HG02885 (cell line): ENCODE data around the gene SMIM33.
"Not testable (repeated sequence)": the region's sequence is repeated elsewhere in the genome, so short reads cannot be mapped to it uniquely, and the experiment has no call there.

Experiments
- ATAC-seq: cut with Tn5 transposase; IDR thresholded peaks from one replicate; pipeline ENCODE4 v1.9.1; 2021; ENCODE audit warnings: mild to moderate bottlenecking; ENCODE audit not compliant: unreplicated experiment, poor library complexity

Gene SMIM33

DNA sequence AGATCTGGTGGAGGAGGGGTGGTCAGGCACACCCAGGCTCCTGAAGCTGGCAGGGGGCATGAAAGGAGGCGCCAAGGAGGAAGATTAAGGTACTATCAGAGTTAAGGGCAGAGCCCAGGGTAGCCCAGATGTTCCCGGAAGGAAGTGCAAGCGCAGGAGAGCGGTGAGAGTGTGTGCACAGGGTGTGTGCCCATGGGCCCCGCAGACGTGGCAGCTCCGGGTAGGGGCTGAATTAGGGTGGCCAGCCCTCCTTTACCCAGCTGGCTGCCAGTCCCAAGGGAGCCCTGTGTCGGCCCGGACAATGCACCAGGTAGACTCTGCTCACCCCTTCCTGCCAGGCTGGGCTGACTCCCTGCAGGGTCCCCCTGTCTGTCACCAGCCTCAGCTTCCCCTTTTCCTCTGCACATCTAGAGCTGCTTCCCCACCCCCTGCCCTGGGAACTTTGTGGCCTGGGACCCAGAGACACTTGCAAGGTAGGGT, at the start of gene SMIM33:
TSS of gene SMIM33 (plus strand) at position 184 of the 480 bp plus-strand sequence. CDS start at position 302, 118 bp downstream.
- no peak for ATAC-seq

DNA sequence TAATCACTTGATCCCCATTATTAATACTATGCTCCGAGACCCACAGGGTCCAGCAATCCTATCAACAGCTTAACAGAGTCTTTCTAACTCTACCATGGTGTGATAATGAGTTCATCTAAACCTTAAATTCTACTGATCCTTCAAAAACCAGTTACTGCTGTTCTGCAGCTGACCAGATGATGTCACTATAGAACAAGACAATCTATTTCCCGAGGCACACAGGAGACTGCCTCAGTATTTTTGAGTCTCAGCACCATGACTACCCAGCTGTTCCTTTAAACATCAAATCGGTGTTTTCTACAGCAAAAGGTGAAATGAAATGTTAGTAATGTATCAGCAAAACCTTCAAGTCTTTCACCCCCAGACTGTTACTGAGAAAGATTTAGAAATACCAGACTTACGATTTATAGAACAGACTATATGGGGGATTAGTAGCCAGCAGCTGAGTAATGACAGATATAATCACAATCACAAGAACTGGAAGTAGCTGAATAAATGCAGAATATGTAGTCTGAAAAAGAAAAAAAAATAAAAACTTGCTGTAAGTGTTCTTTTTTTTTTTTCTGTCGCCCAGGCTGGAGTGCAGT, 48.4 kb upstream of the SMIM33 start:
- ATAC-seq, result peak; percentile 57

- ATAC-seq, result no peak
Measured at GRCh38 chr5:139425497-139425896, 45.3 kb upstream of the SMIM33 start.

DNA sequence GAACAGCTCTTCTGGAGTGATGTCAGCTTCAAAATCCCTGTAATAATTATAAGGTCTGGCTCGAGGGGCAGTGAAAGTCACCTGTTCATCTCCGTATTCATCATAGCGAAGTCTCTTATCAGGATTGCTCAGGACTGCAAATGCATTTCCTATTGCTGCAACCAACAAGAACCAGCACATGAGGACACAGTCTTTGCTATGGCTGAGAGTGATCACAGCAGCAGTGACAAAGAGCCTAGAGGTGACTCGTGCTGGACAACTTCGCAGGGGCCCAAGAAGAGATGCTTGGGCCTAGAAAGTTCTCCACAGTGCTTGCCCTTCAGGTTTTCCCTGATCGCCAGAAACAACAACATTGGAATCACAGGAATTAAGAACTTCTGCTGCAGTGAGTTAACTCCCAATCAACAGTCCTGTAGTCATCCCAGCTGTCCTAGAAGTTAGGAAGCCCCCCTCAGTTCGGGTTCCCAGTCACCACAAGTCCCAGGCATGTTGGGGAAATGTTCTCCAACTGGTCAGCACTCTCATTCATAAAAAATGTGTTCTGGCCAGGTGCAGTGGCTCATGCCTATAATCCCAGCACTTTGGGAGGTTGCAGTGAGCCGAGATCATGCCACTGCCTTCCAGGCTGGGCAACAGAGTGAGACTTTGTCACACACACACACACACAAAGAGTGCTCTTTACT, 44.5 kb upstream of the SMIM33 start:
- no peak for ATAC-seq

DNA sequence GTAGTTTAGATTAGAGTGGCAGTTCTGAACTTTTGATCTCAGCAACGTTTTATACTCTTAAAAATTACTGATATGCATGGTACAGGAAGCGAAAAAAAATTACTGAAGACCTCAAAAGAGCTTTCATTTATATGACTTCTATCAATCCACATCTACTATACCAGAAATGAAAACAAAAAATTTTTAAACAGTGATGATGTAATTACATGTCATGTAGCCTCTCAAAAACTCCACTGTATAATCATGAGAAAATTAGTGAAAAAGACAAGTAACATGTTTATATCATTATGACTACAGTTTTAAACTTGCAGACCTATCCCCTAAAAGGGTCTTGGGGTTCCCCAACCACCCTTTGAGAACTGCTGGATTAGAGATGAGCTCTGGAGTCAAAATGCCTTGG, 40.8 kb upstream of the SMIM33 start:
- ATAC-seq, result no peak

DNA sequence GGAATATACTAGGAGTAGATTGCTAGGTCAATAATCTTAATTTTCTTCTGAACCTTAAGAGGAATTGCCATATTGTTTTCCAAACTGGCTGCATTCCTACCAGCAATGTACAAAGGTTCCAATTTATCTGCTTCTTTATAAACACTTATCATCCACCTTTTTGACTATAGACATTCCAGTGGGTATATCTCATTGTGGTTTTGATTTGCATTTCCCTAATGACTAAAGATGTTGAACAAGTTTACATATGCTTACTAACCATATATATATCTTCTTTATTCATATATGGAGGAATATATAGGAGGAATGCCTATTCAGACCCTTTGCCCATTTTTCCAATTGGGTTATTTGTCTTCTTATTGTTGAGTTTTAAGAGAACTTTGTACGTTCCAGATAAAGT, 39.1 kb upstream of the SMIM33 start:
- no peak for ATAC-seq

DNA sequence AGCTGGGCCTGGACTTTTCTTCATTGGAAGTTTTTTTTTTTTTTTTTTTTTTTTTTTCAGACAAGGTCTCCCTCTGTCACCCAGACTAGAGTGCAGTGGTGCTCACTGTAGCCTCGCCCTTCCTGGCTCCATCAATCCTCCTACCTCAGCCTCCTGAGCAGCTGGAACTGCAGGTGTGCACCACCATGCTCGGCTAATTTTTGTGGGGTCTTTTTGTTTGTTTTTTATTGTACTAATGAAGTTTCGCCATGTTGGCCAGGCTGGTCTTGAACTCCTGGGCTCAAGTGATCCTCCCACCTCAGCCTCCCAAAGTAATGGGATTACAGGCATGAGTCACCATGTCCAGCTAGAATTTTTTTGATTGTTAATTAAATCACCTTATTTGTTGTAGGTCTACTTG, 35.1 kb upstream of the SMIM33 start:
- no peak for ATAC-seq

- ATAC-seq, result no peak
Measured at GRCh38 chr5:139438707-139439012, 32.1 kb upstream of the SMIM33 start.

GRCh38 chr5:139439013-139439903, 31.5 kb upstream of the SMIM33 start, which contains the start of gene DNAJC18:
DNAJC18 (minus strand) TSS chr5:139439525; CDS start chr5:139439445, 80 bp downstream.
- ATAC-seq, result peak; percentile 95

GRCh38 chr5:139440416-139440815, 30.4 kb upstream of the SMIM33 start:
- not testable (repeated sequence) for ATAC-seq

- no peak for ATAC-seq
Measured at GRCh38 chr5:139443831-139444453, 26.9 kb upstream of the SMIM33 start.

DNA sequence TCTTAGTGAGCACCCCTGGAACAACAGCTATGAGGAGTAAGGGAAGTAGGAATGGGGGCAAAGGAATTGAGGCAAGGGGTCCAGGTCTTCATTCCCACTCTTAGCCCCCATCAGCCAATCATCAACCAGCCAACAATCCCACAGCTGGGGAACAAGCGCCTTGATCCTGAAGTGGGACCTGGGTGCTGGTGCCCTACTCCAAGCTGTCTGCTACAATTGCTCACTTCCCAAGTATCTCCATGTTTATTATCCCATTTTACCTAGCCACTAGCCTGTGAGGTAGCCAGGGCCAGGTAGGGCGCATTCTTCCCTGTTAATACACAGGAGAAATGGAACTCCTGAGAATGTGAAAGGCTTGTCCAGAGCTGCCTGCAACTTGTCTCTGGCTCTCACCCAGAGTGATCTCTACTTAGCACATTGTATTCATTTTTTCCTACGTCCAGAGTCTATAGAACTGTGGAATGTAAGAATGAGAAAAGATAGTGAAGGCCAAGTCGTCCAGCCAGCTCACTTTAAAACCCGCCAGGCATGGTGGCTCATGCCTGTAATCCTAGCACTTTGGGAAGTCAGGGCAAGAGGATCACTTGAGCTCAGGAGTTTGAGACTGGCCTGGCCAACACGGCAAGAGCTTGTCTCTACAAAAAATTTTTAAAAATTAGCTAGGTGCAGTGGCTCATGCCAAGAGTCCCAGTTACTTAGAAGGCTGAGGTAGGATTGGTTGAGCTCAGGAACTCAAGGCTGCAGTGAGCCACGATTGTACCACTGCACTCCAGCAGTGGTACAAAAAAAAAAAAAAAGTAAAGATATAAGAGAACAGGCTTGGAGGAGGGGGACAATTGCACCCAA, 25.3 kb upstream of the SMIM33 start:
- no peak for ATAC-seq

GRCh38 chr5:139446956-139447779, 23.6 kb upstream of the SMIM33 start:
- peak; percentile 74 for ATAC-seq

GRCh38 chr5:139451176-139451575, 19.6 kb upstream of the SMIM33 start:
- no peak for ATAC-seq

GRCh38 chr5:139451878-139452660, 18.7 kb upstream of the SMIM33 start:
- no peak for ATAC-seq

- no peak for ATAC-seq
Measured at GRCh38 chr5:139453683-139454567, 16.9 kb upstream of the SMIM33 start.
